IMR-90 (cell line): Measurements from ENCODE around the gene LRRC10.
"Not testable (repeated sequence)": the region's sequence is repeated elsewhere in the genome, so short reads cannot be mapped to it uniquely, and the experiment has no call there.

ENCODE experiments used
- NFE2L2 ChIP-seq: fragments of 150-350 bp; IDR thresholded peaks from 2 replicates; pipeline ENCODE4 v1.6.1; 2016; ENCODE audit warnings: low read depth, mild to moderate bottlenecking, low read length
- POLR2A ChIP-seq: IDR thresholded peaks from 2 replicates; pipeline ENCODE4 v1.6.1; 2012; ENCODE audit warnings: mild to moderate bottlenecking, low read depth, low read length
- SMC3 ChIP-seq: fragments of 150-350 bp; IDR thresholded peaks from 2 replicates; pipeline ENCODE4 v1.6.1; 2016; ENCODE audit warnings: low read depth, mild to moderate bottlenecking, antibody characterized with exemption, low read length, moderate library complexity
- TF ChIP-seq, protein P1 (sequence below): conservative IDR thresholded peaks from 2 replicates; pipeline ENCODE4 v1.5.1; 2012; ENCODE audit warnings: mild to moderate bottlenecking, low read depth, low read length, improper control_type of control experiment

GRCh38 chr12:69604275-69604674 lies 6.4 kb downstream of the LRRC10 start:
- TF ChIP-seq, protein P1, sequence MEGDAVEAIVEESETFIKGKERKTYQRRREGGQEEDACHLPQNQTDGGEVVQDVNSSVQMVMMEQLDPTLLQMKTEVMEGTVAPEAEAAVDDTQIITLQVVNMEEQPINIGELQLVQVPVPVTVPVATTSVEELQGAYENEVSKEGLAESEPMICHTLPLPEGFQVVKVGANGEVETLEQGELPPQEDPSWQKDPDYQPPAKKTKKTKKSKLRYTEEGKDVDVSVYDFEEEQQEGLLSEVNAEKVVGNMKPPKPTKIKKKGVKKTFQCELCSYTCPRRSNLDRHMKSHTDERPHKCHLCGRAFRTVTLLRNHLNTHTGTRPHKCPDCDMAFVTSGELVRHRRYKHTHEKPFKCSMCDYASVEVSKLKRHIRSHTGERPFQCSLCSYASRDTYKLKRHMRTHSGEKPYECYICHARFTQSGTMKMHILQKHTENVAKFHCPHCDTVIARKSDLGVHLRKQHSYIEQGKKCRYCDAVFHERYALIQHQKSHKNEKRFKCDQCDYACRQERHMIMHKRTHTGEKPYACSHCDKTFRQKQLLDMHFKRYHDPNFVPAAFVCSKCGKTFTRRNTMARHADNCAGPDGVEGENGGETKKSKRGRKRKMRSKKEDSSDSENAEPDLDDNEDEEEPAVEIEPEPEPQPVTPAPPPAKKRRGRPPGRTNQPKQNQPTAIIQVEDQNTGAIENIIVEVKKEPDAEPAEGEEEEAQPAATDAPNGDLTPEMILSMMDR = not testable (repeated sequence)
- not testable (repeated sequence) for TF ChIP-seq SMC3, NFE2L2, POLR2A
